Measurements from ENCODE around the gene IQCM. TPM values are rescaled to one million over a fixed set of nuclear protein-coding genes. Genes with fewer than 3 reads are reported as not detected.

The IQCM gene
- total RNA-seq = not detected in 2 replicates

GRCh38 chr4:149815743-149816142, at the start of gene IQCM:
IQCM (minus strand) TSS chr4:149815843; CDS start chr4:149742691, 73,152 bp downstream.
- TF ChIP-seq CTCF (IDR thresholded peaks at IDR 0.05; ENCODE audit: insufficient read depth, low read length, poor library complexity, severe bottlenecking) = no peak
- no peak for DNase-seq (ENCODE audit: low read depth)
- Histone ChIP-seq H3K4me3 (ENCODE audit: low read depth, low read length) (no peak within 1 kb of the TSS), H3K36me3 (ENCODE audit: control insufficient read depth, insufficient read depth, low read length) (no peaks in the 10 kb centered on the region), H3K27me3 (ENCODE audit: control insufficient read depth, insufficient read depth, low read length) (no peaks in the 10 kb centered on the region)

GRCh38 chr4:149857446-149857845, 41.8 kb upstream of the IQCM start:
- no peak for TF ChIP-seq CTCF (IDR thresholded peaks at IDR 0.05; ENCODE audit: insufficient read depth, low read length, poor library complexity, severe bottlenecking)
- DNase-seq (ENCODE audit: low read depth) = no peak
- Histone ChIP-seq H3K4me3 (ENCODE audit: low read depth, low read length) (no peak overlapping the region), H3K36me3 (ENCODE audit: control insufficient read depth, insufficient read depth, low read length) (no peaks in the 10 kb centered on the region), H3K27me3 (ENCODE audit: control insufficient read depth, insufficient read depth, low read length) (no peaks in the 10 kb centered on the region)

GRCh38 chr4:149845743-149846142, 30.1 kb upstream of the IQCM start:
- no peaks in the 10 kb centered on the region for H3K27me3 ChIP-seq (ENCODE audit: control insufficient read depth, insufficient read depth, low read length)
- H3K36me3 ChIP-seq (ENCODE audit: control insufficient read depth, insufficient read depth, low read length) = no peaks in the 10 kb centered on the region
- TF ChIP-seq CTCF (IDR thresholded peaks at IDR 0.05; ENCODE audit: insufficient read depth, low read length, poor library complexity, severe bottlenecking) = no peak
- DNase-seq (ENCODE audit: low read depth) = no peak
- H3K4me3 ChIP-seq (ENCODE audit: low read depth, low read length) = no peak overlapping the region

GRCh38 chr4:149841686-149842085, 26.0 kb upstream of the IQCM start:
- no peak for TF ChIP-seq CTCF (IDR thresholded peaks at IDR 0.05; ENCODE audit: insufficient read depth, low read length, poor library complexity, severe bottlenecking)
- DNase-seq (ENCODE audit: low read depth) = no peak
- H3K36me3 ChIP-seq (ENCODE audit: control insufficient read depth, insufficient read depth, low read length) = no peaks in the 10 kb centered on the region
- no peak overlapping the region for H3K4me3 ChIP-seq (ENCODE audit: low read depth, low read length)
- H3K27me3 ChIP-seq (ENCODE audit: control insufficient read depth, insufficient read depth, low read length) = no peaks in the 10 kb centered on the region

- Histone ChIP-seq H3K27me3 (ENCODE audit: control insufficient read depth, insufficient read depth, low read length) (no peaks in the 10 kb centered on the region), H3K4me3 (ENCODE audit: low read depth, low read length) (no peak overlapping the region), H3K36me3 (ENCODE audit: control insufficient read depth, insufficient read depth, low read length) (no peaks in the 10 kb centered on the region)
- DNase-seq (ENCODE audit: low read depth) = no peak
- TF ChIP-seq CTCF (IDR thresholded peaks at IDR 0.05; ENCODE audit: insufficient read depth, low read length, poor library complexity, severe bottlenecking) = no peak
Observed at GRCh38 chr4:149838036-149838435, 22.4 kb upstream of the IQCM start.

- Histone ChIP-seq H3K4me3 (ENCODE audit: low read depth, low read length) (no peak overlapping the region), H3K27me3 (ENCODE audit: control insufficient read depth, insufficient read depth, low read length) (no peaks in the 10 kb centered on the region), H3K36me3 (ENCODE audit: control insufficient read depth, insufficient read depth, low read length) (no peaks in the 10 kb centered on the region)
- TF ChIP-seq CTCF (IDR thresholded peaks at IDR 0.05; ENCODE audit: insufficient read depth, low read length, poor library complexity, severe bottlenecking) = no peak
- DNase-seq (ENCODE audit: low read depth) = no peak
Observed at GRCh38 chr4:149836546-149836945, 20.9 kb upstream of the IQCM start.

Measured in kidney epithelial cell (primary cell).